GM12864 (cell line): Measurements from ENCODE around the gene OLFML2A.

ENCODE experiments used
- DNase-seq: peaks from one replicate; pipeline ENCODE4 v3.0.0-alpha.2; 2011; ENCODE audit warnings: low read depth
- H3K4me3 ChIP-seq: 2 replicates; pipeline ENCODE4 v1.5.1; 2011; ENCODE audit warnings: mild to moderate bottlenecking, low read depth, low read length, control low read depth
- TF ChIP-seq, protein P1 (sequence below): IDR thresholded peaks from 2 replicates; pipeline ENCODE4 v1.5.1; 2011; ENCODE audit warnings: low read depth, mild to moderate bottlenecking, moderate library complexity, low read length, control low read depth, inconsistent platforms; ENCODE audit errors: missing control alignments

OLFML2A gene

GRCh38 chr9:124855944-124856765, 79.2 kb downstream of the OLFML2A start:
- TF ChIP-seq, protein P1, sequence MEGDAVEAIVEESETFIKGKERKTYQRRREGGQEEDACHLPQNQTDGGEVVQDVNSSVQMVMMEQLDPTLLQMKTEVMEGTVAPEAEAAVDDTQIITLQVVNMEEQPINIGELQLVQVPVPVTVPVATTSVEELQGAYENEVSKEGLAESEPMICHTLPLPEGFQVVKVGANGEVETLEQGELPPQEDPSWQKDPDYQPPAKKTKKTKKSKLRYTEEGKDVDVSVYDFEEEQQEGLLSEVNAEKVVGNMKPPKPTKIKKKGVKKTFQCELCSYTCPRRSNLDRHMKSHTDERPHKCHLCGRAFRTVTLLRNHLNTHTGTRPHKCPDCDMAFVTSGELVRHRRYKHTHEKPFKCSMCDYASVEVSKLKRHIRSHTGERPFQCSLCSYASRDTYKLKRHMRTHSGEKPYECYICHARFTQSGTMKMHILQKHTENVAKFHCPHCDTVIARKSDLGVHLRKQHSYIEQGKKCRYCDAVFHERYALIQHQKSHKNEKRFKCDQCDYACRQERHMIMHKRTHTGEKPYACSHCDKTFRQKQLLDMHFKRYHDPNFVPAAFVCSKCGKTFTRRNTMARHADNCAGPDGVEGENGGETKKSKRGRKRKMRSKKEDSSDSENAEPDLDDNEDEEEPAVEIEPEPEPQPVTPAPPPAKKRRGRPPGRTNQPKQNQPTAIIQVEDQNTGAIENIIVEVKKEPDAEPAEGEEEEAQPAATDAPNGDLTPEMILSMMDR, result peak; percentile 35
- DNase-seq, result no peak
- no peak overlapping the region for H3K4me3 ChIP-seq

GRCh38 chr9:124857533-124858162, 80.7 kb downstream of the OLFML2A start:
- DNase-seq, result no peak
- TF ChIP-seq, protein P1, result no peak
- no peak overlapping the region for H3K4me3 ChIP-seq

GRCh38 chr9:124858330-124859046, 81.6 kb downstream of the OLFML2A start:
- no peak for DNase-seq
- TF ChIP-seq, protein P1, result peak; percentile 18
- no peak overlapping the region for H3K4me3 ChIP-seq

DNA sequence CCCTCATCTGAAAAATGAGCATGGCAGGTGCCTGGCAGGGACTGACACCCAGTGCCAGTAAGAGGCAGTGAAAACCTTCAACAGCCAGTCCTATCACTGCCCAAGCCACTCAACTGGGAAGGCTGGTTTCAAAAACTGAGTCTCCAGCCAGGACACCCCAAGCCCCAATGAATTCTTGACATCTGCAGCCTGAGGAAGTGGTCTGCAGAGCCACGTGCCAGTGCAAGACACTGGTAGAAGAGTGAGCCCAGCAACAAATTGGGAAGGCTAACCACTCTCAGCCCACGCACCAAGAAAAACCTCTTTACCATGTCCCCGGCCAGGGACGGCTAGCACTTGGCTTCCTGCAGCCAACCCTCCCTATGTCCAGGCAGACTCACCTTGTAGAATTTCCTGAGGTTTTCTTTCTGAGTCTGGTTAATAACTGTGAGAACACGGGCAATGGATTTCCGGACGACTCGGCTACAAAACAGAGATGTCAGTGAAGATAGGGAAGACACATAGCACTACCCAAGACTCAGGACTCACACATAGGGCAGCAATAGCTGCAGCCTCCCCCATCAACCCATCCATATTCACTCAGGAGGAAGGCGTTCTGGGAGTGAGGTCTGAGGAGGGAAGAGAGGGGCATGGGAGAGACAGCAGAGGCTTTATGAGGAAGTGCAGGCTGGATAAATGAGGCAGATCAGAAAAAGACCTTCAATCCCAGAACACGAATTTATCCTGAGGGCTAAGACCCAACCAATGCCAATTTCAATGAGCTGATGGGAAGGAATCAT, 83.1 kb downstream of the OLFML2A start:
- peak overlapping the region; percentile 73 for H3K4me3 ChIP-seq
- TF ChIP-seq, protein P1, result no peak
- DNase-seq, result no peak

- no peak for DNase-seq
- H3K4me3 ChIP-seq, result peak overlapping the region; percentile 73
- TF ChIP-seq, protein P1, result no peak
Measured at GRCh38 chr9:124860582-124861341, 83.8 kb downstream of the OLFML2A start.
